Prostate gland (tissue), 2 donors: ENCODE results near the gene PRDX2. TPM values are rescaled to one million over a fixed set of nuclear protein-coding genes. Genes with fewer than 3 reads are reported as not detected.
"Not testable (repeated sequence)": the region's sequence is repeated elsewhere in the genome, so short reads cannot be mapped to it uniquely, and the experiment has no call there.

ENCODE experiments used
- DNase-seq: peaks from one replicate; pipeline ENCODE4 v3.0.0-alpha.2; 2019; ENCODE audit warnings: low spot score
- H3K27ac ChIP-seq, 2 donors: fragments of 200-600 bp; sonication (generic); 2 replicates each; pipeline ENCODE4 v1.5.1; 2017 to 2019
- H3K27me3 ChIP-seq: fragments of 200-600 bp; sonication (generic); replicated peaks from 2 replicates; pipeline ENCODE4 v1.5.1; 2019; ENCODE audit not compliant: insufficient read depth
- H3K36me3 ChIP-seq, 2 donors: fragments of 200-600 bp; sonication (generic); 1 replicate in 1 of 2; 2 replicates in 1 of 2; pipeline versions ENCODE4 v1.5.1 to v1.8.1; 2017 to 2019
- H3K4me1 ChIP-seq: fragments of 200-600 bp; sonication (generic); replicated peaks from 2 replicates; pipeline ENCODE4 v1.5.1; 2019
- H3K4me3 ChIP-seq, 2 donors: fragments of 200-600 bp; sonication (generic); 2 replicates each; pipeline ENCODE4 v1.5.1; 2017 to 2019
- H3K9me3 ChIP-seq: fragments of 200-600 bp; sonication (generic); 2 replicates; pipeline ENCODE4 v1.5.1; 2017
- CTCF ChIP-seq, 4 experiments: fragments of 200-600 bp in 2 of 4; fragments of 450-650 bp in 2 of 4; sonication (generic) in 2 of 4; IDR thresholded peaks; 1 replicate in 3 of 4; 2 replicates in 1 of 4; pipeline ENCODE4 v1.5.1; 2016 to 2019; ENCODE audit warnings: antibody characterized with exemption in 4 of 4, mild to moderate bottlenecking in 2 of 4, moderate library complexity in 2 of 4
- POLR2A ChIP-seq: fragments of 450-650 bp; IDR thresholded peaks from one replicate; pipeline ENCODE4 v1.6.1; 2016; ENCODE audit warnings: antibody characterized with exemption, mild to moderate bottlenecking
- POLR2AphosphoS5 ChIP-seq: sonication (generic); formaldehyde crosslinking; IDR thresholded peaks from one replicate; pipeline ENCODE4 v1.6.1; 2017; ENCODE audit warnings: antibody characterized with exemption
- WGBS: methylation state at CpG from one replicate; pipeline ENCODE4 v1.1.5; 2018; 5-methylcytosine and 5-hydroxymethylcytosine counted together
- intact Hi-C: fragments of 100-400 bp; cut with DNase I; formaldehyde crosslinking; loops from one replicate; pipeline ENCODE4 v1.14.2; 2022
- total RNA-seq, 2 donors: library from RNA; depleted of rRNA; stranded (reverse); fragments of >200 nt; gene quantifications; one replicate each; pipeline ENCODE4 v1.1.0, GENCODE V29; 2016

The PRDX2 gene
- total RNA-seq, 2 donors from 2014 or later, result 256 to 548 TPM

DNA sequence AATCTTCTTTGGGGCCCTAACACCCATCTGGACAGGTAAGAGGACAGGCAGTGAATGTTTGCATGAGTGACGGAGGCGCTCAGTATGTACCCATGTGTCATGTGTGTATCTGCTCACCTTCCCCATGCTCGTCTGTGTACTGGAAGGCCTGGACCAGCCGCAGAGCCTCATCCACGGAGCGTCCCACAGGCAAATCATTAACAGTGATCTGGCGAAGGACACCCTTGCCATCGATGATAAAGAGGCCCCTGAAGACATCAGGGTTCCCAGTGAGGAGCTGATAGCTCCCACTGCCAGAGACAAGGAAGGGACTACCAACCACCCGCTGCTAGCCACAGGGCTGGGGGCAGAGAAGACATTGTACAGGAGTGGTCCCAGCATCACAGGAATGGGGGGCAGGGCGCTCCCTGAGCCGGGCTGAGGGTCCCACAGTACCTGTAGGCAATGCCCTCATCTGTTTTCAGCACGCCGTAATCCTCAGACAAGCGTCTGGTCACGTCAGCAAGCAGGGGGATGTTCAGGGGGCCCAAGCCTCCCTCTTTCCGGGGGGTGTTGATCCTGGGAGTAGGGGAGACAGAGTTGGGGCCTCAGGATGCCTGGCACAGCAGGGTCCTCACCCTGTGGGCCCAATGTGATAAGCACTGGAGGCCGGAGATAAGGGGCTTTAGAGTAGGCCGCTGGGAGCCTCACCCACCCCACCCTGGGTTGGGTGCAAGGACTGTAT, 1.7 kb downstream of the PRDX2 start:
- intact Hi-C loops, result loop anchor here (10.0 kb wide), 1 partner anchor 75 kb away; the partner anchor contains the start of gene TNPO2
- H3K9me3 ChIP-seq, result no peaks in the 10 kb centered on the region
- peaks cover 8% of the 10 kb centered on the region for H3K4me1 ChIP-seq
- H3K36me3 ChIP-seq, result peaks cover 0 to 6% of the 10 kb centered on the region in 2 donors
- no peak overlapping the region for H3K27ac ChIP-seq
- no peaks in the 10 kb centered on the region for H3K27me3 ChIP-seq
- 84% methylated on average over 18 of the region's 18 CpGs for WGBS
- H3K4me3 ChIP-seq, result no peak overlapping the region
- TF ChIP-seq CTCF (IDR thresholded peaks at IDR 0.05), result no peak
- TF ChIP-seq POLR2AphosphoS5, result no peak
- TF ChIP-seq POLR2A, result no peak
- DNase-seq, result no peak

DNA sequence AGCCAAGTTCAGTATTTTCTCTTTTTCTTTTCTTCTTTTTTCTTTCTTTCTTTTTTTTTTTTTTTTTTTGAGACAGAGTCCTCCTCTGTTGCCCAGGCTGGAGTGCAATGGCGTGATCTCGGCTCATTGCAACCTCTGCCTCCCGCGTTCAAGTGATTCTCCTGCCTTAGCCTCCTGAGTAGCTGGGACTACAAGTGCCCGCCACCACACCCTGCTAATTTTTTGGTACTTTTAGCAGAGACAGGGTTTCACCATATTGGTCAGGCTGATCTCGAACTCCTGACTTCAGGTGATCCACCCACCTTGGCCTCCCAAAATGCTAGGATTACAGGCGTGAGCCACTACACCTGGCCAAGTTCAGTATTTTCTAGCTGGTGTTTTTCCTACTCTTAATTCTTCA, 4.0 kb downstream of the PRDX2 start:
- not testable (repeated sequence) for H3K27me3 ChIP-seq, H3K4me3 ChIP-seq, H3K27ac ChIP-seq, H3K4me1 ChIP-seq, DNase-seq, H3K9me3 ChIP-seq, H3K36me3 ChIP-seq
- 96% methylated on average over 7 of the region's 7 CpGs for WGBS
- intact Hi-C loops, result loop anchor here (10.0 kb wide), 1 partner anchor 73 kb away; the partner anchor contains the start of gene TNPO2

DNA sequence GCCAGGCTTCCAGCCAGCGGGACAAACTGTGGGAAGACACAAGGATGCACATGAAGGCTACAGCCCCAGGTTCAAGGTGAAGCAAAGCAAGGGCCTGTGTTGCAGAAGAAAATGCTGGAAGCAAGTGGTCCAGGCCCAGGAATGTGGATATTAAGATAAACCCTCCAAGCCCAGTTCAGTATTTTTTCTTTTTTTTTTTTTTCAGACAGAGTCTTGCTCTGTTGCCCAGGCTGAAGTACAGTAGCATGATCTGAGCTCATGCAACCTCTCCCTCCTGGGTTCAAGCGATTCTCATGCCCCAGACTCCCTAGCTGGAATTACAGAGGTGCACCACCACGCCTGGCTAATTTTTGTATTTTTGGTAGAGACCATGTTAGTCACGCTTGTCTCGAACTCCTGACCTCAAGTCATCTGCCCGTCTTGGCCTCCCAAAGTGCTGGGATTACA, 4.4 kb downstream of the PRDX2 start:
- intact Hi-C loops, result loop anchor here (10.0 kb wide), 1 partner anchor 72 kb away; the partner anchor contains the start of gene TNPO2
- Histone ChIP-seq H3K36me3 (peaks cover 0 to 6% of the 10 kb centered on the region in 2 donors), H3K4me1 (peaks cover 8% of the 10 kb centered on the region), H3K9me3 (no peaks in the 10 kb centered on the region), H3K27me3 (no peaks in the 10 kb centered on the region), H3K27ac (no peak overlapping the region), H3K4me3 (no peak overlapping the region)
- WGBS, result 90% methylated on average over 6 of the region's 6 CpGs
- TF ChIP-seq POLR2A (no peak), POLR2AphosphoS5 (no peak), CTCF (IDR thresholded peaks at IDR 0.05) (no peak)
- no peak for DNase-seq

DNA sequence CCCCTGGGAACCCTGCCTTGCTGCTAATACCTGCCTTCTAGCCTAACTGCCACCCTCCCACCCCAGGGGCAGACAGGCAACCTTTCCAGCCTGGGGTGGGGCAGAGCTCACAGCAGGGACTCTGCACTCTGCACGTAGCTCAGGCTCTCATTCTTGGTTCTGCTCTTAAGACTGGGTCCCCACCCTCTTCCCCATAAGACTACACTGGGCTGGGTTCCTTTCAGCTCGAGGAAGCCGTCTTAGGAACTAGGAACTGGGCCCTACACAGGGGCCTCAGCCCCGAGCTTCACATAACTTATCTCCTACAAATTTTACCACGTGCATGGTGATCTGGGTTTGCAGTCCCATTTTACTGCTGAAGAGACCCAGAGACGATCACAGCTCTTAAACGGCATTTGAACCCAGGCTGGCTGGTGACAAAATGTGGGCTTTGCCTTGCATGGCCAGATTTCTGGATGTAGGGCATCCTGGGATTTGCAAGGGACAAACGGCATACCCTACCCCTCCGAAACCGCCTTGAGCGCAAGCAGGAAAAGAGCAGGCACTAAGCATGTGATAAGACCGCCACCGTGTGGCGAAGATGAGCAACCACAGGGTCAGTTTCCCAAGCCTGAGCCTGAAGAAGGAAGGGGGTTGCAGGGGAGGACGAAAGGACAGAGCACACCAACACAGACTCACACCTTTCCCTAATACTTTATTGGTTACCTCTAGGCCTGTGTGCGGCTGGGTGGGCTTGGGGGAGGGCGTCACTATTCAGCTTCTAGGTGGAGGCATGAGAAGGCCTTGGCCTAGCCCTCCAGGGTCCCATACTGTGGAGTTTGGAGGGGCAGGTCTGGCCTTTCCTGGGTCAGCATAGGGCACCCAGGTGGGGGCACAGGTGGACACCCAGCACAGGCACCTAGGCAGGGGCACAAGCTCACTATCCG, 5.2 kb downstream of the PRDX2 start:
- peaks cover 8% of the 10 kb centered on the region for H3K4me1 ChIP-seq
- WGBS, result 11% methylated on average over 18 of the region's 18 CpGs
- H3K27me3 ChIP-seq, result no peaks in the 10 kb centered on the region
- H3K36me3 ChIP-seq, result peaks cover 0 to 6% of the 10 kb centered on the region in 2 donors
- no peak overlapping the region for H3K4me3 ChIP-seq
- H3K9me3 ChIP-seq, result no peaks in the 10 kb centered on the region
- intact Hi-C loops, result loop anchor here (10.0 kb wide), 1 partner anchor 72 kb away; the partner anchor contains the start of gene TNPO2
- peak; percentile 66 for DNase-seq
- TF ChIP-seq CTCF (IDR thresholded peaks at IDR 0.05) (peak; percentile 72 to 99 (median 96)), POLR2AphosphoS5 (peak; percentile 89), POLR2A (no peak)
- peak overlapping the region in 1 of 2 donors; percentile 38 for H3K27ac ChIP-seq

- intact Hi-C loops, result loop anchor here (1.0 to 10.0 kb wide), 2 partner anchors 18 to 70 kb away; partner anchors contain the start of gene TNPO2
- H3K9me3 ChIP-seq, result no peaks in the 10 kb centered on the region
- no peaks in the 10 kb centered on the region for H3K27me3 ChIP-seq
- H3K27ac ChIP-seq, result peak overlapping the region in 1 of 2 donors; percentile 100
- no peak overlapping the region for H3K4me3 ChIP-seq
- peaks cover 6% of the 10 kb centered on the region for H3K4me1 ChIP-seq
- H3K36me3 ChIP-seq, result peaks cover 0 to 6% of the 10 kb centered on the region in 2 donors
- WGBS, result 91% methylated on average over 9 of the region's 9 CpGs
- no peak for TF ChIP-seq POLR2AphosphoS5
- TF ChIP-seq CTCF (IDR thresholded peaks at IDR 0.05), result no peak
- TF ChIP-seq POLR2A, result no peak
- no peak for DNase-seq
These were observed 6.6 kb downstream of the PRDX2 start for GRCh38 chr19:12794971-12795381.
